ENCODE measurements around the gene HS3ST5. TPM values are rescaled to one million over a fixed set of nuclear protein-coding genes. Genes with fewer than 3 reads are reported as not detected.
A peak's percentile ranks its signal among the peaks of the same experiment; 100 is the strongest.

Gene HS3ST5
- total RNA-seq, 1 donor from 2014 or later = 0.11 TPM

- Mint-ChIP-seq H3K4me3 (ENCODE audit: unreplicated experiment) (no peak overlapping the region), H3K4me1 (ENCODE audit: unreplicated experiment) (peaks cover 22% of the 10 kb centered on the region), H3K27ac (ENCODE audit: unreplicated experiment) (no peak overlapping the region)
These were observed 332.3 kb downstream of the HS3ST5 start for GRCh38 chr6:114010540-114010939.

DNA sequence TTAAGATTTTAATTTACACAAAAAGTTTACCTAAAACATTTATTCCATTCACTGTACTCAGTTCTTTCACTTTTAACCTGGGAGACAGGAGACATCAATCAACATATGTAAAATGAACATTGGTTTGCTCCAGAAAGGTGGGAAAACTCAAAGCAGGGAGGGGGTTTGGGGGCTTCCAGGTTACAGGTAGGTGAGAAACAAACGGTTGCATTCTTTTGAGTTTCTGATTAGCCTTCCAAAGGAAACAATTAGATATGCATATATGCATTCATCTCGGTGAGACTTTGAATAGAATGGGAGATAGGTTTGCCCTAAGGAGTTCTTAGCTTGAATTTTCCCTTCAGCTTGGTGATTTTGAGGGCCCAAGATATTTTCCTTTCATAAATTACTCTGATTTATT is 333.6 kb downstream of the HS3ST5 start:
- peaks cover 22% of the 10 kb centered on the region for H3K4me1 Mint-ChIP-seq (ENCODE audit: unreplicated experiment)
- no peak overlapping the region for H3K4me3 Mint-ChIP-seq (ENCODE audit: unreplicated experiment)
- TF ChIP-seq CTCF (IDR thresholded peaks at IDR 0.05) = no peak

More at GRCh38 chr6:114010540-114010939, 332.3 kb downstream of the HS3ST5 start:
- peaks cover 4% of the 10 kb centered on the region for H3K36me3 Mint-ChIP-seq (ENCODE audit: unreplicated experiment)
- H3K27me3 Mint-ChIP-seq (ENCODE audit: unreplicated experiment) = no peaks in the 10 kb centered on the region
- H3K9me3 Mint-ChIP-seq (ENCODE audit: unreplicated experiment) = no peaks in the 10 kb centered on the region
- TF ChIP-seq CTCF (IDR thresholded peaks at IDR 0.05) = no peak
- DNase-seq (ENCODE audit: extremely low spot score, unreplicated experiment) = no peak

DNA sequence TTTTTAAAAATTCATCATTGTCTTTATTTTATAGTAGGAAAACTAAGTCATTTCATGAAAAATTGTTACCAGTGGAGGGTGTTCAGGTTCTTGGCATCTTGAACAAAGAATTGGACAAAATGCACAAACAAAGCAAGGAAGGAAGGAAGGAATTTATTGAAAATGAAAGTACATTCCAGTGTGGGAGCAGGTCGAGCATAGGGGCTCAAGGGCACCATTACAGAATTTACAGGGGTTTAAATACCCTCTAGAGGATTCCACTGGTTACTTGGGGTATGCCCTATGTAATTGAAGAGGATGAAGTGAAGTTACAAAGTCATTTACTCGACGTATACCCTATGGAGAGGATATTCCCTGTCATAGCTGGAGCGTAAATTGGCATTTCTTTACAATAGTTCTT is 334.5 kb downstream of the HS3ST5 start:
- peak overlapping the region; percentile 9 for H3K4me3 Mint-ChIP-seq (ENCODE audit: unreplicated experiment)
- H3K27ac Mint-ChIP-seq (ENCODE audit: unreplicated experiment) = peak overlapping the region; percentile 4
- peaks cover 22% of the 10 kb centered on the region for H3K4me1 Mint-ChIP-seq (ENCODE audit: unreplicated experiment)
- no peaks in the 10 kb centered on the region for H3K9me3 Mint-ChIP-seq (ENCODE audit: unreplicated experiment)
- DNase-seq (ENCODE audit: extremely low spot score, unreplicated experiment) = no peak
- TF ChIP-seq CTCF (IDR thresholded peaks at IDR 0.05) = no peak
- peaks cover 6% of the 10 kb centered on the region for H3K36me3 Mint-ChIP-seq (ENCODE audit: unreplicated experiment)
- H3K27me3 Mint-ChIP-seq (ENCODE audit: unreplicated experiment) = no peaks in the 10 kb centered on the region

More for the DNA sequence above, 333.6 kb downstream of the HS3ST5 start:
- H3K27ac Mint-ChIP-seq (ENCODE audit: unreplicated experiment) = no peak overlapping the region
- no peaks in the 10 kb centered on the region for H3K27me3 Mint-ChIP-seq (ENCODE audit: unreplicated experiment)
- DNase-seq (ENCODE audit: extremely low spot score, unreplicated experiment) = no peak
- no peaks in the 10 kb centered on the region for H3K9me3 Mint-ChIP-seq (ENCODE audit: unreplicated experiment)
- peaks cover 6% of the 10 kb centered on the region for H3K36me3 Mint-ChIP-seq (ENCODE audit: unreplicated experiment)

DNA sequence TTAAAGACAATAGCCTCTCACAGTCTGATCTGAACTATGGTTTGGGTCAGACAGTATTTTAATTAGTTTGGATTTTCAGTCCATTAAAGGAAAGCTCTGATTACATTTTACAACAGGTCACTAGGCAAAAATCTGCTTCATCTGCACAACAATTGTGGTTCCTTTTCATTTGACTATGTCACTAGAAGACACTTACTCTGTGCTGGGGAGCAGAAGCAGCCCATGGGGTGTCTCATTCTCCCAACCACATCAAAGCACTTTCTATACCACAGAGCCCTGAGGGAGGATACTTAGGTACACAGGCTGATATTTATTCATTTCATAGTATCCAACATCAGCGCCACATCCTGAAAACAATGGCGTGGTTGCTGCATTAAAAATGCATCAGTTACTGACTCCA is 335.3 kb downstream of the HS3ST5 start:
- no peak for TF ChIP-seq CTCF (IDR thresholded peaks at IDR 0.05)
- Mint-ChIP-seq H3K9me3 (ENCODE audit: unreplicated experiment) (no peaks in the 10 kb centered on the region), H3K27ac (ENCODE audit: unreplicated experiment) (no peak overlapping the region), H3K4me1 (ENCODE audit: unreplicated experiment) (peaks cover 22% of the 10 kb centered on the region), H3K27me3 (ENCODE audit: unreplicated experiment) (no peaks in the 10 kb centered on the region), H3K4me3 (ENCODE audit: unreplicated experiment) (no peak overlapping the region), H3K36me3 (ENCODE audit: unreplicated experiment) (peaks cover 6% of the 10 kb centered on the region)
- DNase-seq (ENCODE audit: extremely low spot score, unreplicated experiment) = no peak

Measured in osteocyte (in vitro differentiated cells).